ENCODE data around the gene BCAT1.
"Not testable (repeated sequence)": the region's sequence is repeated elsewhere in the genome, so short reads cannot be mapped to it uniquely, and the experiment has no call there.

The BCAT1 gene

GRCh38 chr12:24896171-24896570 lies 52.7 kb downstream of the BCAT1 start:
- DNase-seq = no peak

- no peak for DNase-seq
These were observed 53.3 kb downstream of the BCAT1 start for GRCh38 chr12:24895612-24896011.

- no peak for DNase-seq
These were observed 54.0 kb downstream of the BCAT1 start for GRCh38 chr12:24894879-24895278.

GRCh38 chr12:24890048-24890803 lies 58.7 kb downstream of the BCAT1 start:
- DNase-seq = no peak

- DNase-seq = no peak
These were observed 59.5 kb downstream of the BCAT1 start for GRCh38 chr12:24889411-24889810.

GRCh38 chr12:24888813-24889212 lies 60.1 kb downstream of the BCAT1 start:
- no peak for DNase-seq

GRCh38 chr12:24884911-24885310 lies 64.0 kb downstream of the BCAT1 start:
- no peak for DNase-seq

GRCh38 chr12:24881724-24882371 lies 67.1 kb downstream of the BCAT1 start:
- no peak for DNase-seq

- DNase-seq = no peak
These were observed 67.7 kb downstream of the BCAT1 start for GRCh38 chr12:24881227-24881626.

GRCh38 chr12:24880732-24881131 lies 68.2 kb downstream of the BCAT1 start:
- DNase-seq = no peak

- no peak for DNase-seq
These were observed 69.3 kb downstream of the BCAT1 start for GRCh38 chr12:24879644-24880043.

GRCh38 chr12:24875014-24875413 lies 73.9 kb downstream of the BCAT1 start:
- no peak for DNase-seq

GRCh38 chr12:24872211-24872610 lies 76.7 kb downstream of the BCAT1 start:
- DNase-seq = no peak

- DNase-seq = not testable (repeated sequence)
These were observed 82.8 kb downstream of the BCAT1 start for GRCh38 chr12:24866139-24866538.

- DNase-seq = no peak
These were observed 84.1 kb downstream of the BCAT1 start for GRCh38 chr12:24864796-24865125.

GRCh38 chr12:24861766-24862540 lies 86.9 kb downstream of the BCAT1 start:
- DNase-seq = no peak

- no peak for DNase-seq
These were observed 88.4 kb downstream of the BCAT1 start for GRCh38 chr12:24860546-24860945.

GRCh38 chr12:24856541-24856940 lies 92.4 kb downstream of the BCAT1 start:
- DNase-seq = no peak

GRCh38 chr12:24854908-24855307 lies 94.0 kb downstream of the BCAT1 start:
- DNase-seq = no peak

GRCh38 chr12:24854017-24854416 lies 94.9 kb downstream of the BCAT1 start:
- DNase-seq = no peak

- DNase-seq = no peak
These were observed 95.3 kb downstream of the BCAT1 start for GRCh38 chr12:24853588-24853987.

- no peak for DNase-seq
These were observed 95.8 kb downstream of the BCAT1 start for GRCh38 chr12:24853094-24853493.

GRCh38 chr12:24852420-24852819 lies 96.5 kb downstream of the BCAT1 start:
- no peak for DNase-seq

- DNase-seq = not testable (repeated sequence)
These were observed 97.0 kb downstream of the BCAT1 start for GRCh38 chr12:24851883-24852282.

Measured in GF-D8 (cell line).